ENCODE measurements around the gene ZNF586.

The ZNF586 gene

GRCh38 chr19:57813919-57814504 lies 44.5 kb downstream of the ZNF586 start:
- peak overlapping the region; percentile 81 for H3K27ac ChIP-seq
- TF ChIP-seq ZFX (IDR thresholded peaks at IDR 0.05) (no peak), CTCF (conservative IDR thresholded peaks at IDR 0.05) (no peak)

- TF ChIP-seq ZFX (IDR thresholded peaks at IDR 0.05) (no peak), CTCF (conservative IDR thresholded peaks at IDR 0.05) (no peak)
- H3K27ac ChIP-seq: peak within 1 kb of the TSS; percentile 81
These were observed 45.2 kb downstream of the ZNF586 start, which contains the start of gene ZNF552 for GRCh38 chr19:57814505-57815246. TSS of gene ZNF552 (minus strand) at chr19:57814913. CDS start at chr19:57814743, 170 bp downstream.

- H3K27ac ChIP-seq: peak overlapping the region; percentile 81
- TF ChIP-seq ZFX (IDR thresholded peaks at IDR 0.05) (no peak), CTCF (conservative IDR thresholded peaks at IDR 0.05) (no peak)
These were observed 46.0 kb downstream of the ZNF586 start for GRCh38 chr19:57815247-57816075.

- H3K27ac ChIP-seq: no peak overlapping the region
- TF ChIP-seq ZFX (IDR thresholded peaks at IDR 0.05) (no peak), CTCF (conservative IDR thresholded peaks at IDR 0.05) (no peak)
These were observed 47.2 kb downstream of the ZNF586 start for GRCh38 chr19:57816652-57817051.

- H3K27ac ChIP-seq: no peak overlapping the region
- no peak for TF ChIP-seq CTCF (conservative IDR thresholded peaks at IDR 0.05)
- TF ChIP-seq ZFX (IDR thresholded peaks at IDR 0.05): no peak
These were observed 48.5 kb downstream of the ZNF586 start for GRCh38 chr19:57817976-57818375.

GRCh38 chr19:57818378-57818777 lies 48.9 kb downstream of the ZNF586 start:
- TF ChIP-seq CTCF (conservative IDR thresholded peaks at IDR 0.05) (no peak), ZFX (IDR thresholded peaks at IDR 0.05) (no peak)
- H3K27ac ChIP-seq: no peak overlapping the region

Data from C4-2B (cell line).